Osteocyte (in vitro differentiated cells): Measurements from ENCODE around the gene ESR1. TPM values are rescaled to one million over a fixed set of nuclear protein-coding genes. Genes with fewer than 3 reads are reported as not detected.
"Not testable (repeated sequence)": the region's sequence is repeated elsewhere in the genome, so short reads cannot be mapped to it uniquely, and the experiment has no call there.

Experiments used
- DNase-seq: peaks from one replicate; pipeline ENCODE4 v3.0.0; 2021; ENCODE audit warnings: mixed read lengths; ENCODE audit not compliant: unreplicated experiment; ENCODE audit errors: extremely low spot score
- H3K27ac Mint-ChIP-seq: one replicate; pipeline ENCODE4 v1.8.0; 2021; ENCODE audit warnings: mild to moderate bottlenecking, mixed read lengths; ENCODE audit not compliant: unreplicated experiment
- H3K27me3 Mint-ChIP-seq: one replicate; pipeline ENCODE4 v1.8.0; 2021; ENCODE audit warnings: mixed read lengths; ENCODE audit not compliant: unreplicated experiment
- H3K36me3 Mint-ChIP-seq: one replicate; pipeline ENCODE4 v1.8.0; 2021; ENCODE audit warnings: mixed read lengths; ENCODE audit not compliant: unreplicated experiment
- H3K4me1 Mint-ChIP-seq: one replicate; pipeline ENCODE4 v1.8.0; 2021; ENCODE audit warnings: mixed read lengths; ENCODE audit not compliant: unreplicated experiment
- H3K4me3 Mint-ChIP-seq: one replicate; pipeline ENCODE4 v1.8.0; 2021; ENCODE audit warnings: mild to moderate bottlenecking, moderate library complexity, mixed read lengths; ENCODE audit not compliant: unreplicated experiment
- H3K9me3 Mint-ChIP-seq: one replicate; pipeline ENCODE4 v1.8.0; 2021; ENCODE audit warnings: mixed read lengths; ENCODE audit not compliant: unreplicated experiment
- total RNA-seq: library from RNA; stranded (reverse); gene quantifications from 2 replicates; pipeline ENCODE4 v1.2.1, GENCODE V29; 2021
- TF ChIP-seq, protein P1 (sequence below): fragments of 200-600 bp; sonication (generic); IDR thresholded peaks from 2 replicates; pipeline ENCODE4 v1.5.0; 2021; ENCODE audit warnings: antibody characterized with exemption, mild to moderate bottlenecking, moderate library complexity

Gene ESR1
- total RNA-seq, 1 donor from 2014 or later = not detected

DNA sequence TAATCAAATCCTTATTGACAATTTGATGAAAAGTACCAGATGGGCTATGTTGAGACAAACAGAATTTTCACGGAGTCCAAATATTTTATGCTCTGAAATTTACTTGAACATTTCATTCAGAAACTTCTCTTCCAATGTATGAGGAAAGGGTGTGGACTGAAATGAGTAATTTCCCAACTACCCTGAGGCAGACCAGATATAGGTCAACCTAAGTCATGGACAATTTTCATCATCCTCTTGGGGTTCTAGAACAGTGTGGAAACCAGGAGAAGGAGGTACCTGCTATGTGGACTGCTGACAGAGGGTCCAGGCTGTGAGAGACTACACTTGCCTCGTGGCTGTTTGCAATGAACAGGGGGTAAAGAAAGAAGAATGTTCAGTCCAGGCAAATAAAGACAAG is 323.0 kb downstream of the ESR1 start:
- H3K4me3 Mint-ChIP-seq = no peak overlapping the region
- no peaks in the 10 kb centered on the region for H3K9me3 Mint-ChIP-seq
- peak overlapping the region; percentile 93 for H3K27ac Mint-ChIP-seq
- TF ChIP-seq, protein P1, sequence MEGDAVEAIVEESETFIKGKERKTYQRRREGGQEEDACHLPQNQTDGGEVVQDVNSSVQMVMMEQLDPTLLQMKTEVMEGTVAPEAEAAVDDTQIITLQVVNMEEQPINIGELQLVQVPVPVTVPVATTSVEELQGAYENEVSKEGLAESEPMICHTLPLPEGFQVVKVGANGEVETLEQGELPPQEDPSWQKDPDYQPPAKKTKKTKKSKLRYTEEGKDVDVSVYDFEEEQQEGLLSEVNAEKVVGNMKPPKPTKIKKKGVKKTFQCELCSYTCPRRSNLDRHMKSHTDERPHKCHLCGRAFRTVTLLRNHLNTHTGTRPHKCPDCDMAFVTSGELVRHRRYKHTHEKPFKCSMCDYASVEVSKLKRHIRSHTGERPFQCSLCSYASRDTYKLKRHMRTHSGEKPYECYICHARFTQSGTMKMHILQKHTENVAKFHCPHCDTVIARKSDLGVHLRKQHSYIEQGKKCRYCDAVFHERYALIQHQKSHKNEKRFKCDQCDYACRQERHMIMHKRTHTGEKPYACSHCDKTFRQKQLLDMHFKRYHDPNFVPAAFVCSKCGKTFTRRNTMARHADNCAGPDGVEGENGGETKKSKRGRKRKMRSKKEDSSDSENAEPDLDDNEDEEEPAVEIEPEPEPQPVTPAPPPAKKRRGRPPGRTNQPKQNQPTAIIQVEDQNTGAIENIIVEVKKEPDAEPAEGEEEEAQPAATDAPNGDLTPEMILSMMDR = no peak
- H3K27me3 Mint-ChIP-seq = no peaks in the 10 kb centered on the region
- peaks cover 49% of the 10 kb centered on the region for H3K36me3 Mint-ChIP-seq
- DNase-seq = no peak
- H3K4me1 Mint-ChIP-seq = peaks cover 21% of the 10 kb centered on the region

DNA sequence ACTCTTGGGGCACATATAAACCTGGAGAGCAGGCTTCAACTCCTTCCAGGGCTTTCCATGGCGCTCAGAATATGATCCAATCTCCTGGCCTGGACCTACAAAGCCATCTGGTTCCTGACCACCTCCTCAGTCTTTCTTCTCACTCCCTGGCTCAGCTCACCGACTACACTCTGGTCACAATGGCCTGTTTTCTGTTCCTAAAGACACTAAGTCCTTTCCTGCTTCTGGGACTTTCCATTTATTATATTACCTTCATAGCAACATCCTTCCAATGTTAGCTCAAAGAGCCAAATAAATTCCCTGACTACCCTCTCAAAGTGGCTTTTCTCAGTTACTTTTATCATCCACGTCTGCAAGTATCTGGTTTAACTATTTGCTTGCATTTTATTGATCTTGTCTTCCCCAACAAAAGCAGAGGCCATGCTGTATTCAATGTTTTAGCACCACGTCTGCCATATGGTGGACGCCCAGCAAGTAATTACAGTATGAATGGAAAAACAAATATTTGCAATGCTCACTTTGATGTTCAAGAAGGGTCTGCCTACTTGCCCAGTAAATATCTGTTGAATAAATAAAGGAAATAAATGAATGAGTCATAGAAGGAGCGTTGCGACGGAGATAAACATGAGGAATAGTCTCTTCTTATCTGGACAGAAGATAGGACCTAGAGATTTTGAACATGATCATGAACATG is 328.4 kb downstream of the ESR1 start:
- no peaks in the 10 kb centered on the region for H3K27me3 Mint-ChIP-seq
- no peak for DNase-seq
- TF ChIP-seq, protein P1 = no peak
- no peaks in the 10 kb centered on the region for H3K9me3 Mint-ChIP-seq
- no peak overlapping the region for H3K4me3 Mint-ChIP-seq
- peaks cover 68% of the 10 kb centered on the region for H3K36me3 Mint-ChIP-seq
- H3K27ac Mint-ChIP-seq = no peak overlapping the region
- H3K4me1 Mint-ChIP-seq = no peaks in the 10 kb centered on the region

- H3K36me3 Mint-ChIP-seq = peaks cover 69% of the 10 kb centered on the region
- H3K4me3 Mint-ChIP-seq = no peak overlapping the region
- no peak for DNase-seq
- no peak overlapping the region for H3K27ac Mint-ChIP-seq
- no peaks in the 10 kb centered on the region for H3K4me1 Mint-ChIP-seq
- TF ChIP-seq, protein P1 = no peak
- no peaks in the 10 kb centered on the region for H3K27me3 Mint-ChIP-seq
- no peaks in the 10 kb centered on the region for H3K9me3 Mint-ChIP-seq
These were observed 329.0 kb downstream of the ESR1 start for GRCh38 chr6:152136449-152136825.

DNA sequence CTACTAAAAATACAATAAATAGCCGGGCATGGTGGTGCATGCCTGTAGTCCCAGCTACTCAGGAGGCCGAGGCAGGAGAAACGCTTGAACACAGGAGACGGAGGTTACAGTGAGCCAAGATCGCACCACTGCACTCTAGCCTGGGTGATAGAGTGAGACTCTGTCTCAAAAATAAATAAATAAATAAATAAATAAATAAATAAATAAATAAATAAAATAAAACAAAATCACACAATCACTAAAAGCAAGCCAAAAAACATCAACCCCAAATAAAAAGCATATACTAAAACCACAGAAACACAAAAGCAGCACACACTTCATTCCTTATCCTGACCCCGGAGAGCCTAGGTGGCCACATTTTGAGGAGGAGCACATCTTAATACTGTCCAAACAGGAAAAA is 330.9 kb downstream of the ESR1 start:
- H3K4me3 Mint-ChIP-seq, DNase-seq, H3K9me3 Mint-ChIP-seq, H3K27ac Mint-ChIP-seq, H3K4me1 Mint-ChIP-seq, H3K27me3 Mint-ChIP-seq: not testable (repeated sequence)
- peaks cover 65% of the 10 kb centered on the region for H3K36me3 Mint-ChIP-seq

DNA sequence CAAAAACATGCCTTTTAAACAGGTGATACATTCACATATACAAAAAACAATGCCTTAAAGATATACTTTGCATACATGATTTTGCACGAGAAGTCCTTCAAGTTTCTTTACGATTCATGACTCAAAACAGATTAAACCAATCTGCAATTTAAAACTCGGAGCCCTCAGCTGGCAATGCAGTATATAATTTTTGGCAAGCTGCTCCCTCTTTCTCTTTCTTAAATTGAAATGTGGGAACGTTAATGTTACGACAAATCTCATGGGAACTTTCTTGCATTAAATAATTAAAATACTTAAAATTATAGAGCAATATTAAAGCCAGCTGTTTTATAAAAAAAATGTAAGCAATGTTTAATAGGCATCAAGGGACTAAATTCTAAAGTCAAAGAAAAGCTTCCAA is 334.6 kb downstream of the ESR1 start:
- Mint-ChIP-seq H3K4me1 (peaks cover 9% of the 10 kb centered on the region), H3K27ac (no peak overlapping the region), H3K9me3 (no peaks in the 10 kb centered on the region), H3K36me3 (peaks cover 49% of the 10 kb centered on the region), H3K4me3 (no peak overlapping the region), H3K27me3 (no peaks in the 10 kb centered on the region)
- no peak for DNase-seq
- TF ChIP-seq, protein P1 = no peak
